Neural crest cell (in vitro differentiated cells): ENCODE results near the gene LGALS7. TPM values are rescaled to one million over a fixed set of nuclear protein-coding genes. Genes with fewer than 3 reads are reported as not detected.

Experiments
- DNase-seq: peaks from one replicate; pipeline ENCODE4 v3.0.0; 2021; ENCODE audit warnings: low read depth, mixed read lengths, low spot score
- H3K27ac Mint-ChIP-seq: one replicate; pipeline ENCODE4 v1.8.0; 2021; ENCODE audit warnings: mild to moderate bottlenecking, mixed read lengths; ENCODE audit not compliant: unreplicated experiment
- H3K27me3 Mint-ChIP-seq: 2 replicates; pipeline ENCODE4 v1.8.0; 2021; ENCODE audit warnings: low read depth, mild to moderate bottlenecking, mixed read lengths
- H3K36me3 Mint-ChIP-seq: 2 replicates; pipeline ENCODE4 v1.8.0; 2021; ENCODE audit warnings: low read depth, mild to moderate bottlenecking, mixed read lengths
- H3K4me1 Mint-ChIP-seq: 2 replicates; pipeline ENCODE4 v1.8.0; 2021; ENCODE audit warnings: mixed read lengths
- H3K4me3 Mint-ChIP-seq: one replicate; pipeline ENCODE4 v1.8.0; 2021; ENCODE audit warnings: mild to moderate bottlenecking, mixed read lengths
- H3K9me3 Mint-ChIP-seq: 2 replicates; pipeline ENCODE4 v1.8.0; 2021; ENCODE audit warnings: mixed read lengths
- CTCF ChIP-seq: fragments of 200-600 bp; sonication (generic); conservative IDR thresholded peaks from 2 replicates; pipeline ENCODE4 v1.5.0; 2021; ENCODE audit warnings: antibody characterized with exemption, mild to moderate bottlenecking
- total RNA-seq: library from RNA; stranded (reverse); gene quantifications from 2 replicates; pipeline ENCODE4 v1.2.1, GENCODE V29; 2021

The LGALS7 gene
- total RNA-seq, 1 donor from 2014 or later, result not detected

GRCh38 chr19:38723606-38723965 is 49.7 kb downstream of the LGALS7 start:
- Mint-ChIP-seq H3K27ac (no peak overlapping the region), H3K4me3 (peak overlapping the region; percentile 15), H3K36me3 (no peaks in the 10 kb centered on the region), H3K27me3 (peaks cover 2% of the 10 kb centered on the region), H3K9me3 (no peaks in the 10 kb centered on the region), H3K4me1 (peaks cover 23% of the 10 kb centered on the region)
- no peak for TF ChIP-seq CTCF
- no peak for DNase-seq

- no peak overlapping the region for H3K27ac Mint-ChIP-seq
- no peak for DNase-seq
Measured at GRCh38 chr19:38722947-38723605, 50.2 kb downstream of the LGALS7 start.

DNA sequence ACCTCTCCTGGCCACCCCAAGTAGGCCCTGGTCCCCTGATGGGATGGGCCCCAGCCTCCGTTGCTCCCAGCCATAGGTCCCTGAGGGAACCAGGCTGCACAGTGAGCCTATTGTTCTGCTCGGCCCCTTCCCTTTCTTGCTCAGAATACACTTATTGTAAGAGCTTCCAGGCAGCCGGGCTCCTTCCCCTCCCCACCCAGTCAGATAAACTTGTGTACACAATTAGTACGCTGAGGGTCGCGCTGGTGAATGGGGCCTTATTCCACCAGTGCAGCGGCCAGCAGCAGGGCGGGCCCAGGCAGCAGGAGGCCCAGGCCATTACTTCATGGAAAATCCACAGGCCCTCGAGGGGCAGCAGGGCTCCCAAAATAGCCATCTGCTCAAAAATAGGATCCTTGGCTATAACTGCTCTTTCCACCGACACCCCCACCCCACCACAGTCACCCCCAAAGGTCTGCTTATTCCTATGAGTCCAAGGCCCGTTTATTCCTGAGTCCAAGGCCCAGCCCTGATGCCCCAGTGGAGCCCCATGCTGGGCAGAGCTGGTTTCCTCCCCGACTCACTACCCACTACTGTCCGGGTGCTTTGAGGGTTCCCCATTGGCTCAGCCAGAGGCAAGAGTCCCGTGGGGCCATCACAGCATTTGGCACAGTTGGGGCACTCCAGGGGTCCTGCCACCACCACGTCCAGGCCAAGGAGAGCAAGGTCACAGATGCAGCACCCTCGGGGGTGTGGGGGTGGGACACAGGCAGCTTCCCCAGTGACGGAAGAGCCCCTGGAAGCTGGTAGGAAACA is 51.1 kb downstream of the LGALS7 start:
- Mint-ChIP-seq H3K9me3 (no peaks in the 10 kb centered on the region), H3K4me3 (peak overlapping the region; percentile 89), H3K27me3 (peaks cover 2% of the 10 kb centered on the region), H3K4me1 (peaks cover 24% of the 10 kb centered on the region), H3K36me3 (no peaks in the 10 kb centered on the region), H3K27ac (peak overlapping the region; percentile 97)
- TF ChIP-seq CTCF, result no peak
- DNase-seq, result peak; percentile 65

More at GRCh38 chr19:38722947-38723605, 50.2 kb downstream of the LGALS7 start:
- TF ChIP-seq CTCF, result no peak
- H3K4me3 Mint-ChIP-seq, result peak overlapping the region; percentile 15
- H3K36me3 Mint-ChIP-seq, result no peaks in the 10 kb centered on the region
- H3K4me1 Mint-ChIP-seq, result peaks cover 24% of the 10 kb centered on the region
- H3K27me3 Mint-ChIP-seq, result peaks cover 2% of the 10 kb centered on the region
- H3K9me3 Mint-ChIP-seq, result no peaks in the 10 kb centered on the region

- TF ChIP-seq CTCF, result no peak
- H3K4me3 Mint-ChIP-seq, result no peak overlapping the region
Measured at GRCh38 chr19:38721496-38721895, 51.8 kb downstream of the LGALS7 start.

More at GRCh38 chr19:38721496-38721895, 51.8 kb downstream of the LGALS7 start:
- Mint-ChIP-seq H3K27ac (peak overlapping the region; percentile 81), H3K9me3 (no peaks in the 10 kb centered on the region), H3K27me3 (peaks cover 2% of the 10 kb centered on the region), H3K36me3 (no peaks in the 10 kb centered on the region), H3K4me1 (peaks cover 24% of the 10 kb centered on the region)
- DNase-seq, result no peak

Other genes starting within 250 kb of the LGALS7 start
- 1.5 and 3.4 TPM in 2 replicates for gene MAP4K1, start 155.6 kb downstream of the LGALS7 start, total RNA-seq
- 255 TPM in 2 replicates for gene EIF3K, start 154.3 kb downstream of the LGALS7 start, total RNA-seq
- 324 and 335 TPM in 2 replicates for gene ACTN4, start 125.9 kb downstream of the LGALS7 start, total RNA-seq
- not detected in 2 replicates for gene CAPN12, start 29.0 kb downstream of the LGALS7 start, total RNA-seq
- not detected in 2 replicates for gene LGALS7B, start 15.7 kb upstream of the LGALS7 start, total RNA-seq
- gene LGALS4, start 39.4 kb upstream of the LGALS7 start, total RNA-seq, result 0.77 and 0.86 TPM in 2 replicates
- 77.7 and 79.4 TPM in 2 replicates for gene ECH1, start 58.3 kb upstream of the LGALS7 start, total RNA-seq
- gene HNRNPL, start 76.5 kb upstream of the LGALS7 start, total RNA-seq, result 718 and 728 TPM in 2 replicates
- 1.4 and 1.6 TPM in 2 replicates for gene RINL, start 104.8 kb upstream of the LGALS7 start, total RNA-seq
- 27.4 and 28.9 TPM in 2 replicates for gene SIRT2, start 126.1 kb upstream of the LGALS7 start, total RNA-seq
- 19.9 and 21.2 TPM in 2 replicates for gene NFKBIB, start 126.5 kb upstream of the LGALS7 start, total RNA-seq
- 1.4 and 2.0 TPM in 2 replicates for gene CCER2, start 138.7 kb upstream of the LGALS7 start, total RNA-seq
- 54.1 and 58.5 TPM in 2 replicates for gene SARS2, start 157.2 kb upstream of the LGALS7 start, total RNA-seq
- 34.4 and 38.5 TPM in 2 replicates for gene MRPS12, start 157.4 kb upstream of the LGALS7 start, total RNA-seq
- gene FBXO17, start 202.2 kb upstream of the LGALS7 start, total RNA-seq, result 29.8 and 30.9 TPM in 2 replicates